ENCODE measurements around the gene KCNMA1. TPM values are rescaled to one million over a fixed set of nuclear protein-coding genes. Genes with fewer than 3 reads are reported as not detected.

The KCNMA1 gene
- total and polyA plus RNA-seq, 7 donors: 15.3 to 427 (median 256) TPM

- no peak for DNase-seq
- no peak overlapping the region for H3K4me3 ChIP-seq
- no peaks in the 10 kb centered on the region for H3K9me3 ChIP-seq
- peaks cover 0 to 11% (median 5%) of the 10 kb centered on the region in 4 donors for H3K36me3 ChIP-seq
- no peaks in the 10 kb centered on the region for H3K27me3 ChIP-seq
- WGBS, 2 donors: 95 to 97% methylated on average over 2 of the region's 2 CpGs
- no peak for TF ChIP-seq POLR2AphosphoS5 (IDR thresholded peaks at IDR 0.05)
- TF ChIP-seq CTCF (IDR thresholded peaks at IDR 0.05): no peak
- no peak for TF ChIP-seq EP300 (IDR thresholded peaks at IDR 0.05)
- TF ChIP-seq POLR2A (IDR thresholded peaks at IDR 0.05): no peak
- H3K27ac ChIP-seq: no peak overlapping the region
- peaks cover 0 to 10% (median 4%) of the 10 kb centered on the region in 4 donors for H3K4me1 ChIP-seq
- intact Hi-C loops (cut with DNase I): no loop called here
Measured at GRCh38 chr10:77043420-77043763, 594.2 kb downstream of the KCNMA1 start.

GRCh38 chr10:77042706-77043419 lies 594.7 kb downstream of the KCNMA1 start:
- Histone ChIP-seq H3K4me1 (peaks cover 0 to 13% (median 4%) of the 10 kb centered on the region in 4 donors), H3K9me3 (no peaks in the 10 kb centered on the region), H3K36me3 (peaks cover 0 to 16% (median 8%) of the 10 kb centered on the region in 4 donors), H3K27ac (no peak overlapping the region), H3K27me3 (no peaks in the 10 kb centered on the region), H3K4me3 (no peak overlapping the region)
- TF ChIP-seq CTCF (IDR thresholded peaks at IDR 0.05) (no peak), EP300 (IDR thresholded peaks at IDR 0.05) (no peak), POLR2AphosphoS5 (IDR thresholded peaks at IDR 0.05) (no peak), POLR2A (IDR thresholded peaks at IDR 0.05) (no peak)
- intact Hi-C loops (cut with DNase I): no loop called here
- DNase-seq: no peak
- WGBS, 2 donors: 82 to 91% methylated on average over 4 of the region's 4 CpGs

- Histone ChIP-seq H3K4me3 (no peak overlapping the region), H3K27me3 (no peaks in the 10 kb centered on the region), H3K27ac (no peak overlapping the region), H3K36me3 (peaks cover 0 to 17% (median 8%) of the 10 kb centered on the region in 4 donors), H3K9me3 (no peaks in the 10 kb centered on the region), H3K4me1 (peaks cover 0 to 18% (median under 1%) of the 10 kb centered on the region in 4 donors)
- WGBS, 2 donors: 50 to 58% methylated on average over 4 of the region's 4 CpGs
- intact Hi-C loops (cut with DNase I): no loop called here
- no peak for DNase-seq
- TF ChIP-seq POLR2A (IDR thresholded peaks at IDR 0.05) (no peak), CTCF (IDR thresholded peaks at IDR 0.05) (no peak), POLR2AphosphoS5 (IDR thresholded peaks at IDR 0.05) (no peak), EP300 (IDR thresholded peaks at IDR 0.05) (no peak)
Measured at GRCh38 chr10:77041636-77042258, 595.9 kb downstream of the KCNMA1 start.

- intact Hi-C loops (cut with DNase I): no loop called here
- WGBS, 2 donors: 86 to 91% methylated on average over 4 of the region's 4 CpGs
- TF ChIP-seq POLR2A (IDR thresholded peaks at IDR 0.05): no peak
- no peak for TF ChIP-seq CTCF (IDR thresholded peaks at IDR 0.05)
- TF ChIP-seq EP300 (IDR thresholded peaks at IDR 0.05): no peak
- no peak for TF ChIP-seq POLR2AphosphoS5 (IDR thresholded peaks at IDR 0.05)
- Histone ChIP-seq H3K4me3 (no peak overlapping the region), H3K27me3 (no peaks in the 10 kb centered on the region), H3K4me1 (peaks cover 0 to 25% (median 0%) of the 10 kb centered on the region in 4 donors), H3K27ac (no peak overlapping the region), H3K36me3 (peaks cover 0 to 17% (median 8%) of the 10 kb centered on the region in 4 donors), H3K9me3 (no peaks in the 10 kb centered on the region)
- no peak for DNase-seq
Measured at GRCh38 chr10:77038407-77038806, 599.2 kb downstream of the KCNMA1 start.
